HG02885 (cell line): Measurements from ENCODE around the gene GLT8D2.

Experiments
- ATAC-seq: cut with Tn5 transposase; IDR thresholded peaks from one replicate; pipeline ENCODE4 v1.9.1; 2021; ENCODE audit warnings: mild to moderate bottlenecking; ENCODE audit not compliant: unreplicated experiment, poor library complexity

GLT8D2 gene, protein sequence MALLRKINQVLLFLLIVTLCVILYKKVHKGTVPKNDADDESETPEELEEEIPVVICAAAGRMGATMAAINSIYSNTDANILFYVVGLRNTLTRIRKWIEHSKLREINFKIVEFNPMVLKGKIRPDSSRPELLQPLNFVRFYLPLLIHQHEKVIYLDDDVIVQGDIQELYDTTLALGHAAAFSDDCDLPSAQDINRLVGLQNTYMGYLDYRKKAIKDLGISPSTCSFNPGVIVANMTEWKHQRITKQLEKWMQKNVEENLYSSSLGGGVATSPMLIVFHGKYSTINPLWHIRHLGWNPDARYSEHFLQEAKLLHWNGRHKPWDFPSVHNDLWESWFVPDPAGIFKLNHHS

DNA sequence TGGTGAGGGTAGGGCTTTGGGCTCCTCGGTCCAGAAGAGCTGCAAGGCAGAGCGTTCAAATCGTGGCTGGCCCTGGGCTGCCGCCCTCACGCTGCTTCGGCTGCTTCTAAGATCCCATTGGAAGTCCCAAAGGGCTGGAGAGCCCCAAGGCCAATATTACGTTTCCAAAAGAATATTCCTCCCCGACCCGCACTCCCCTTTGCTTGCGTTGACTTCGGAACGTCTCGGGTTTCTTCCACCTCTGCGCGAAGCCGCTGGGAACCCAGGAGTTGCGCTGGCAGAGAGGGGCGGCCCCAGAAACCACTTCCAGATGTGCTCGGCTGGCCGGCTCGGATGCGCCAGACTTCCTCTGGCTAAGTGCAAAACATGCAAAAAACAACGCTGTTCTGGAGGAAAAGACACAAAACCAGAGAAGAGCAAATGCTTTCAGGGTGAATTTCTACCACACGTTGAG is at the start of gene GLT8D2:
Gene GLT8D2 (minus strand): TSS at position 285 of the 454 bp plus-strand sequence. CDS start 30,539 bp downstream, outside the sequence.
- ATAC-seq = no peak

GRCh38 chr12:104097954-104098353 is 48.0 kb upstream of the GLT8D2 start:
- no peak for ATAC-seq

DNA sequence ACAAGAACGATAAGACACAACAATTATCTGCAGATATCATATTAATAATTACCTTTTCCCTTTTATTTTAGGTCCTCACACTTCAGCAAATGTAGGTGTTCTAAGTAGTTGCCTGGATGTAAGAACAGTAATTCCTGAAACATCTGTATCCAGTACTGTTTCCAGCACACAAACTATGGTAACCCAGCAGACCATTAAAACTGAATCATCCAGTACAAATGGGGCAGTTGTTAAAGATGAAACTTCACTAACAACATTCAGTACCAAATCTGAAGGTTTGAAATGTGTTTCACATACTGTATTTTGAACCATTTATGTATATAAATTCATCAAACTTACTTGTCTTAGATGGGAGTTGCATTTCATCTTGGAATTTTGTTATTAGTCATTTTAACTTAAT is 45.3 kb upstream of the GLT8D2 start:
- no peak for ATAC-seq

- ATAC-seq = no peak
Observed at GRCh38 chr12:104094284-104094683, 44.3 kb upstream of the GLT8D2 start.

- no peak for ATAC-seq
Observed at GRCh38 chr12:104091136-104091535, 41.1 kb upstream of the GLT8D2 start.

GRCh38 chr12:104090685-104091084 is 40.7 kb upstream of the GLT8D2 start:
- no peak for ATAC-seq

DNA sequence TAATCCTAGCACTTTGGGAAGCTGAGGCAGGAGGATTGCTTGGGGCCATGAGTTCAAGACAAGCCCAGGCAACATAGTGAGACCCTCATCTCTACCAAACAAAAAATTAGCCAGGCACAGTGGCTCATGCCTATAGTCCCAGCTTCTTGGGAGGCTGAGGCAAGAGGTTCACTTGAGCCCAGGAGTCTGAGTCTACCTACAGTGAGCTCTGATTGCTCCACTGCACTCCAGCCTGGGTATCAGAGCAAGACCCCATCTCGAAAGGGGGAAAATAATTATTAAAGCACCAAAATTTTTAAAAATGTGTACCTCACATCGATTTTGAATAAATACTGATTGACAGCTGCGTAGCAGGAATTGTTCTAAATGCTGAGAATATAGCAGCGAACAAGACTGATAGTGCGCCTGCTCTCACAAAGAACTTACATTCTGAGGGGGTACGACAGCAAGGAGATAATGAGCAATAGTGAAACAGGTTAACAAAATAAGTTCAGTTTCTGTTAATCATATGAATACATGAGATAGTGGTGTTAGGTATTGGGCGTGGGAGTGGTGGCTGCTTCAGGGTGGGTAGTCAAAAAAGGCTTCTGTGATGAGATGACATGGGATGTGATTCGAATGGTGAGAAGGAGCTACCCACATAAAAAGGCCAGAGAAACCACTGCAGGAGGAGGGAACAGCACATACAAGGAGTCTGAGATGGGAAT is 33.9 kb upstream of the GLT8D2 start:
- peak; percentile 79 for ATAC-seq

GRCh38 chr12:104080764-104081163 is 30.8 kb upstream of the GLT8D2 start:
- no peak for ATAC-seq

DNA sequence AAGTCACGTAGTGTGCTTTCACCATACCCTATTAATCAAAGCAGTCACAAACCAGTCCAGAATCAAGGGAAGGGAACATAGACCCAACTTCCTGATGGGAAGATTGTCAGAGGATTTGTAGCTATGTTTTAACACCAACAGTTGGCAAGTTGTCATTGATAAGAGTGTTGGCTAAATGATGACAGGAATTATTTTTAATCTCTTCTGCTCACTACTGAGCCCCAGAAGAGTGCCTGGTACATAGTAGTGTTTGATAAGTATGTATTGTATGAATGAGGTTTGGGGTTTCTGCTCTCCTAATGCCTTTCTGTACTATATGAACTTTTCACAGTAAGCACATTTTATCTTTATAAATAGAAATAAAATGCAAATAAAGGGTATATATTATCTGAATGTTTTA is 29.0 kb upstream of the GLT8D2 start:
- no peak for ATAC-seq

- no peak for ATAC-seq
Observed at GRCh38 chr12:104073699-104074098, 23.7 kb upstream of the GLT8D2 start.

GRCh38 chr12:104072099-104072498 is 22.1 kb upstream of the GLT8D2 start:
- ATAC-seq = no peak

- peak; percentile 2 for ATAC-seq
Observed at GRCh38 chr12:104064842-104065427, 14.9 kb upstream of the GLT8D2 start.

DNA sequence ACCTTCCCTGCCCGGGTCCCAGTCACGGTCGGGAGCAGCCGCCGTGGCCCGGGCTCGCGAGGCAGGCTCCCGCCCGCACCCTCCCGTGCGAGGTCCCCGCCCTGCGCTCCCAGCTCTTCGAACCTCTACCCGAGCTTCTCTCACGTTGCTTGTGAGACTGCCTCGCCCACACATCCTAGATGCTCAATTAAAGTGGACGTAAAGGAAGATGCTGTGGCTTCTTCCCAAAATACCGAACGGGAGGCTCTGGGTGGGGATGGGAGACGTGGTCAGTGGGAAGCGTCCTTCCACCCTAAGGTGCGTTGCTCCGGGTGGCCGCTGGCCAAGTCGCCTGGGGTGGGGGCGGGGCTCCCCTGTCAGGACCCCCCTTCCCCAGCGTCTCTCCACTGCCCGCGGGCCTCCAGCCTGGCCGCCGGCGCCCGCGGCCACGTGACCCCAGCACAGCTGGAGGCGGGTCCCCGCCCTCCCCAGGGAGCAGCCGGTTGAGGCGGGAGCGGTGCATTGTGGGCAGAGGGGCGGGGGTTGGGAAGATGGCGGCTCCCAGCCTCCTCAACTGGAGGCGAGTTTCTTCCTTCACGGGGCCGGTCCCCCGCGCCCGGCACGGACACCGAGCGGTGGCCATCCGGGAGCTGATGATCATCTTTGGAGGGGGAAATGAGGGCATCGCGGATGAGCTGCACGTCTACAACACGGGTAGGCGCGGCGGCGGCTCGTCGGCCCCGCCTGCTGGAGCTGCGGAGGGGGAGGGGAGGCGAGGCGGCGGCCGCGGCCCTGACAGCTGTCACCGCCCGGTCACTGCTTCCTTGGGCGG is 14.2 kb upstream of the GLT8D2 start, which contains the start of gene HCFC2:
Gene HCFC2 (plus strand): TSS at position 501 of the 811 bp plus-strand sequence. CDS start 30 bp downstream, at position 531.
- peak; percentile 90 for ATAC-seq

DNA sequence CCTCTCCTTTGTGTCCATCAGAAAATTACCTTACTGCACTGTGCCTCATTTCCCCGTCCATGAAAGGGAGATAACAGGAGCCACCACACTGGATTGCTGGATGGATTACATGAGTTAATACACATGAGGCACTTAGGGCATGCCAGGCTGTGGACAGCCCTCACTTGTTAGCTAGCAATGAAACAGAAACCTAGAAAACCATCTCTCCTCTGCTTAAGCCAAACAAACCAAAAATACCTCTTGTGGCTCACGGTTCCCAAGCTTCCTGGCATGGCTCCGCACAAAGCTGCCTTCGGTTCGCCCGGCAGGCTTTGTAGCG is 13.7 kb upstream of the GLT8D2 start:
- ATAC-seq = peak; percentile 24

- ATAC-seq = no peak
Observed at GRCh38 chr12:104060791-104061190, 10.8 kb upstream of the GLT8D2 start.

DNA sequence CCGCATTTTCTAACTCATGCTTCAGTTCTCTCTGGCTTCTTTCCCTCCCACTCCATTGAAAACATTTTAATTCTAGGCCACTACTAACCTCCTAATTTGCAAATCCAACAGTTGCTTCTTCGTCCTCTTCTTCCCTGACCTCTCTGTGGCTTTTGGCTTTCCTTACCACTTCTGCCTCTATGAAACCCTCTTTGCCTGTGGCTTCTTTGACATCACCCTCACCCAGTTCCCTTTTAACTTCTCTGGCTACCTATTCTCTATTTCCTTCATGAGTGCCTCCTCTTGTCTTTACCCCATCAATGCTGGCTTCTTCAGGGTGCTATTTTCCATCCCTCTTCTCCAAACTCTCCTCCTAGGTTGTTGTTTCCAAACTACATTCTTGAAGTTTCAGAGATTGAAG is 10.0 kb upstream of the GLT8D2 start:
- ATAC-seq = no peak

GRCh38 chr12:104058802-104059201 is 8.8 kb upstream of the GLT8D2 start:
- no peak for ATAC-seq

DNA sequence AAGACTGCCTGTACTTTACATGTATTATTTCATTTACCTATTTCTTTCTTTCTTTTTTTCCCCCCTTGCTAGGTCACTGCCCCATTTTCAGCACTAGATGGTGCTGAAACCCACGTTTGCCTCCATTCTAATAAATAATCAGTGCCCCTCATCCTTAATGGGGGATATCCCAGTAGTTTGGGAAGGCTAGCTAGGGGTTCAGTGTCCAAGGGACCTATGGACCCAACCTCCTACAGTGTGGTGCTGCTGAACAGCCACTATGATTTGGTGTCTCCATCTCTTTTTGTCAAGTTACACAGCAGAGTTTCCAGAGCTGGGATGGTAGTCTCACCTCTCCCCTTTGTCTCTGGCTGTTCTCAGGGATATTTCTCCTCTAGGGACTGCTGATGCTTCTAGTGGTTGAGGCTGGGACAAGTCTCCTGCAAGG is 7.8 kb upstream of the GLT8D2 start:
- no peak for ATAC-seq

DNA sequence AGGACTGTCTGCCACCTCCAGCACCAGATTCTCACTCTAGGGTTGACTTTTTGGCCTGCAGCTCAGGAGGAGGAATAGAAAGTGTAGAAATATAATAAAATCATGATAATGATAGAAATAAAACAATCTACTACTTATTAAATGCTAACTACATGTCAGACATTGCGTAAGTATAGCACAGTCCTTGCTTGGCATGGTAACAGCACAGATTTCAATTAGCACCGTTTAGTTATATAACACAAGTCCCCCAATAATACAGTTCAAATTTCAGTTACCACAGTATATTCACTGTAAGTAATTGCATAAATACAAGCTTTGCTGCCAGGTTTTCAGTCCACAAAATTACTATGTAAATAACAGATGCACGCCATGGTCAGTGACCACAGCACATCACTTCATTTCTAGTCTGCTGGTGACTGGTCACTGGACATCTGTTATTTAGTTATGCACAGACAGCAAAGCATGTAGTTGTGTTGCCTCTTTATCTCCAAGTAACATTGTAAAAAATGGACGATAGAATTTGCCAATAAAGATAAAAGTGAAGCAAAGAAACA is 6.5 kb upstream of the GLT8D2 start:
- ATAC-seq = no peak

- no peak for ATAC-seq
Observed at GRCh38 chr12:104055686-104056388, 5.8 kb upstream of the GLT8D2 start.
